Peyer's patch (tissue), 4 donors: ENCODE results near the gene SACS.

Source experiments
- POLR2A ChIP-seq, 2 donors: fragments of 450-650 bp; IDR thresholded peaks; one replicate each; pipeline ENCODE4 v1.5.1; 2017; ENCODE audit warnings: antibody characterized with exemption in 2 of 2, mild to moderate bottlenecking in 2 of 2, moderate library complexity in 2 of 2
- TF ChIP-seq, protein P1 (sequence below), 6 experiments: fragments of 450-650 bp in 4 of 6; fragments of 200-600 bp in 2 of 6; sonication (generic) in 1 of 6; IDR thresholded peaks; one replicate each; pipeline ENCODE4 v1.5.1; 2017 to 2019; ENCODE audit warnings: antibody characterized with exemption in 6 of 6, mild to moderate bottlenecking in 3 of 6, moderate library complexity in 1 of 6

DNA sequence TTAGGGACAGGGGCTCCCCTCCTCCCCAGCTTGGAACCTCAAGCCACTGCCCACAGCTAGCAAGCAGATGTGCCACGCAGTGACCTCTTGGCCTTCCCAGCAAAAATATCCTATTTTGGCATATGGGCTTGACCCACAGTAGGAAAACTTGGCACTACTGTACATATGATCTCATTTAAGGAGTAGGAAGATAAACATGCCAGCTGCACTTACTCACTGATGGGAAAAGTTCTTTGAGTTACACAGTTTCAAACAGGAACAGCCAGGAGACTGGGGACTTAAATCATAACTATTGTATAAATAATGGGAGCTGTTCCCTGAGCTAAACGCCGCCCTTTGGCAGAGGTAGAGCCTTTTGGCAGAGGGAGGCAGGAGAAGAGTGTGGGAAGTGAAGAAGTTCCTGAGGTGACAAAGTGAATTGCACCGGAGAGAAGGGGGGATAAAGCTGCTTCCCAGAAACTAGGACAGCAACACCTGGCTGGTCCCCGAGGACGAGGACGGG is 6.1 kb downstream of the SACS start:
- TF ChIP-seq POLR2A (IDR thresholded peaks at IDR 0.05): no peak
- TF ChIP-seq, protein P1, sequence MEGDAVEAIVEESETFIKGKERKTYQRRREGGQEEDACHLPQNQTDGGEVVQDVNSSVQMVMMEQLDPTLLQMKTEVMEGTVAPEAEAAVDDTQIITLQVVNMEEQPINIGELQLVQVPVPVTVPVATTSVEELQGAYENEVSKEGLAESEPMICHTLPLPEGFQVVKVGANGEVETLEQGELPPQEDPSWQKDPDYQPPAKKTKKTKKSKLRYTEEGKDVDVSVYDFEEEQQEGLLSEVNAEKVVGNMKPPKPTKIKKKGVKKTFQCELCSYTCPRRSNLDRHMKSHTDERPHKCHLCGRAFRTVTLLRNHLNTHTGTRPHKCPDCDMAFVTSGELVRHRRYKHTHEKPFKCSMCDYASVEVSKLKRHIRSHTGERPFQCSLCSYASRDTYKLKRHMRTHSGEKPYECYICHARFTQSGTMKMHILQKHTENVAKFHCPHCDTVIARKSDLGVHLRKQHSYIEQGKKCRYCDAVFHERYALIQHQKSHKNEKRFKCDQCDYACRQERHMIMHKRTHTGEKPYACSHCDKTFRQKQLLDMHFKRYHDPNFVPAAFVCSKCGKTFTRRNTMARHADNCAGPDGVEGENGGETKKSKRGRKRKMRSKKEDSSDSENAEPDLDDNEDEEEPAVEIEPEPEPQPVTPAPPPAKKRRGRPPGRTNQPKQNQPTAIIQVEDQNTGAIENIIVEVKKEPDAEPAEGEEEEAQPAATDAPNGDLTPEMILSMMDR (IDR thresholded peaks at IDR 0.05): no peak
